ENCODE measurements around the gene SEMA3A.

DNA sequence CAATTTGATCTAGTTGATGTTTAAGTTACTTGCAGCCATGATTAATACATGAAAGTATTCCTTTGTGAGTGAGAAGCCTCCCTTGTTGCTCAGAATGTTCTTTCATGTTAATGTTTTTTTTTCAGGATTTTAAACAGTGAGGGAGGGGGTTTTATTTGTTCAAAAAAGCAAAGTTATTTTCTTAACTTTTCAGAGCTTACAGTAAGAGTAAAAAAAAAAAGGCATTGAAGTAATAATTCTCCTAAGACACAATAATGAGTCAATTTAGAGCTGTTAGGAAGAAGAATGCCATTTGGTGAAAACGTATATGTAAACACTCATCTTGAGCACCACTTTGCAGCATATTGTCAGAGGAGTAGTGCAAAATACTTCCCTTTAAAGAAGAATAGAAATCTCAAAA lies 105.8 kb downstream of the SEMA3A start:
- TF ChIP-seq, protein P1, sequence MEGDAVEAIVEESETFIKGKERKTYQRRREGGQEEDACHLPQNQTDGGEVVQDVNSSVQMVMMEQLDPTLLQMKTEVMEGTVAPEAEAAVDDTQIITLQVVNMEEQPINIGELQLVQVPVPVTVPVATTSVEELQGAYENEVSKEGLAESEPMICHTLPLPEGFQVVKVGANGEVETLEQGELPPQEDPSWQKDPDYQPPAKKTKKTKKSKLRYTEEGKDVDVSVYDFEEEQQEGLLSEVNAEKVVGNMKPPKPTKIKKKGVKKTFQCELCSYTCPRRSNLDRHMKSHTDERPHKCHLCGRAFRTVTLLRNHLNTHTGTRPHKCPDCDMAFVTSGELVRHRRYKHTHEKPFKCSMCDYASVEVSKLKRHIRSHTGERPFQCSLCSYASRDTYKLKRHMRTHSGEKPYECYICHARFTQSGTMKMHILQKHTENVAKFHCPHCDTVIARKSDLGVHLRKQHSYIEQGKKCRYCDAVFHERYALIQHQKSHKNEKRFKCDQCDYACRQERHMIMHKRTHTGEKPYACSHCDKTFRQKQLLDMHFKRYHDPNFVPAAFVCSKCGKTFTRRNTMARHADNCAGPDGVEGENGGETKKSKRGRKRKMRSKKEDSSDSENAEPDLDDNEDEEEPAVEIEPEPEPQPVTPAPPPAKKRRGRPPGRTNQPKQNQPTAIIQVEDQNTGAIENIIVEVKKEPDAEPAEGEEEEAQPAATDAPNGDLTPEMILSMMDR (IDR thresholded peaks at IDR 0.05; ENCODE audit: insufficient read depth, low read length), result no peak
- no peak for TF ChIP-seq POLR2AphosphoS5 (IDR thresholded peaks at IDR 0.05; ENCODE audit: low read depth)
- TF ChIP-seq, protein P2, sequence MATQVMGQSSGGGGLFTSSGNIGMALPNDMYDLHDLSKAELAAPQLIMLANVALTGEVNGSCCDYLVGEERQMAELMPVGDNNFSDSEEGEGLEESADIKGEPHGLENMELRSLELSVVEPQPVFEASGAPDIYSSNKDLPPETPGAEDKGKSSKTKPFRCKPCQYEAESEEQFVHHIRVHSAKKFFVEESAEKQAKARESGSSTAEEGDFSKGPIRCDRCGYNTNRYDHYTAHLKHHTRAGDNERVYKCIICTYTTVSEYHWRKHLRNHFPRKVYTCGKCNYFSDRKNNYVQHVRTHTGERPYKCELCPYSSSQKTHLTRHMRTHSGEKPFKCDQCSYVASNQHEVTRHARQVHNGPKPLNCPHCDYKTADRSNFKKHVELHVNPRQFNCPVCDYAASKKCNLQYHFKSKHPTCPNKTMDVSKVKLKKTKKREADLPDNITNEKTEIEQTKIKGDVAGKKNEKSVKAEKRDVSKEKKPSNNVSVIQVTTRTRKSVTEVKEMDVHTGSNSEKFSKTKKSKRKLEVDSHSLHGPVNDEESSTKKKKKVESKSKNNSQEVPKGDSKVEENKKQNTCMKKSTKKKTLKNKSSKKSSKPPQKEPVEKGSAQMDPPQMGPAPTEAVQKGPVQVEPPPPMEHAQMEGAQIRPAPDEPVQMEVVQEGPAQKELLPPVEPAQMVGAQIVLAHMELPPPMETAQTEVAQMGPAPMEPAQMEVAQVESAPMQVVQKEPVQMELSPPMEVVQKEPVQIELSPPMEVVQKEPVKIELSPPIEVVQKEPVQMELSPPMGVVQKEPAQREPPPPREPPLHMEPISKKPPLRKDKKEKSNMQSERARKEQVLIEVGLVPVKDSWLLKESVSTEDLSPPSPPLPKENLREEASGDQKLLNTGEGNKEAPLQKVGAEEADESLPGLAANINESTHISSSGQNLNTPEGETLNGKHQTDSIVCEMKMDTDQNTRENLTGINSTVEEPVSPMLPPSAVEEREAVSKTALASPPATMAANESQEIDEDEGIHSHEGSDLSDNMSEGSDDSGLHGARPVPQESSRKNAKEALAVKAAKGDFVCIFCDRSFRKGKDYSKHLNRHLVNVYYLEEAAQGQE (IDR thresholded peaks at IDR 0.05; ENCODE audit: insufficient replicate concordance, low read depth), result no peak
